ENCODE data around the gene TMC3. TPM values are rescaled to one million over a fixed set of nuclear protein-coding genes. Genes with fewer than 3 reads are reported as not detected.

Gene TMC3
- total and polyA plus RNA-seq, 9 of the 15 experiments (the other 6 are each of a cell fraction or from before 2014, with no cell fraction given) = 0.01 to 0.14 TPM; not detected in 7

DNA sequence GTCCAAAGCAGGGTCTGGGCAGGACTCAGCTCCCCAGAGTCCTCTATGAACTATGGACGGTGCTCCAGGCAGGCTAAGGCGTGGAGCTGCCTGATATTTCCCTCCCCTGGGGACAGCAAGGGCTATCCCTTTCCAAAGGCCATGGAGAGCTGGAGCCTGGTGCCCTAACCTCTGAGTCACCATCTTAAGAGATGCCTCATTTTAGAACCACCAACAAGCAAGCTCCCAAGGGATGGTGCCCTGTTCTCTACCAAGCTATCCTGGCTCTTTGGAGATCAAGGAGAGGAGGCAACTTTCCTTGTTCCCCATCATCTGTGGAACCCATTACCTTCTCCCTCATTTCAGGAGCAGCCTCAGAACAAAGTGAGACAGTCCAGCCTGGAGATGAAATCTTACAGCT, 65.8 kb downstream of the TMC3 start:
- no peaks in the 10 kb centered on the region for H3K4me1 ChIP-seq (replicated peaks in 1 of 2; ENCODE audit: control insufficient read depth in 2 of 2, insufficient read depth in 2 of 2, low read length in 2 of 2)
- BruUV-seq (replicated peaks) = no TSS peak
- no peaks in the 10 kb centered on the region for H3K27me3 ChIP-seq (ENCODE audit: control insufficient read depth in 2 of 2, insufficient read depth in 2 of 2, low read length in 2 of 2)
- in situ Hi-C loops (cut with MboI) (no loop called here), intact Hi-C loops (cut with micrococcal nuclease) (no loop called here)
- H3K9ac ChIP-seq (ENCODE audit: insufficient read depth in 1 of 2, low read depth in 2 of 2, low read length in 2 of 2) = no peak overlapping the region
- DNase-seq (ENCODE audit: extremely low read depth in 1 of 4, low spot score in 3 of 4) = no peak
- TF ChIP-seq ZNF696 (CRISPR knock-in tag; conservative IDR thresholded peaks at IDR 0.05) (no peak), RB1 (IDR thresholded peaks at IDR 0.05; ENCODE audit: low read depth) (no peak)
- H4K20me1 ChIP-seq (replicated peaks; ENCODE audit: control insufficient read depth, insufficient read depth, low read length) = no peaks in the 10 kb centered on the region; the same call in 1 of the 2 replicates
- no peak for FAIRE-seq
- POLR2A ChIA-PET = interaction anchor here (0.5 to 1.3 kb wide), 4 partner anchors 9 to 26 kb away, joined by 3 to 5 read pairs (median 4); no protein-coding TSS in a partner anchor
- H3K9me1 ChIP-seq (ENCODE audit: control insufficient read depth, insufficient read depth, low read length) = no peaks in the 10 kb centered on the region
- H3K79me2 ChIP-seq (ENCODE audit: control insufficient read depth, insufficient read depth, low read length) = no peaks in the 10 kb centered on the region
- H3K4me2 ChIP-seq (ENCODE audit: insufficient read depth, low read length) = no peak overlapping the region
- no peak overlapping the region for H3K27ac ChIP-seq (ENCODE audit: extremely low read depth, low read depth, low read length)
- no peak overlapping the region for H2AFZ ChIP-seq (ENCODE audit: low read depth, low read length)
- ATAC-seq = no peak
- H3K4me3 ChIP-seq = no peak overlapping the region
- H3K9me3 ChIP-seq (replicated peaks; ENCODE audit: control insufficient read depth, insufficient read depth, low read depth, low read length) = no peaks in the 10 kb centered on the region
- WGBS (ENCODE audit: insufficient coverage, low coverage, missing lambda C conversion rate) = 36% methylated on average over 2 of the region's 2 CpGs
- H3K36me3 ChIP-seq (ENCODE audit: control insufficient read depth, insufficient read depth, low read length) = peaks cover 20% of the 10 kb centered on the region; the same call in 1 of the 3 replicates
- CTCF ChIA-PET (ENCODE audit: low intra/inter-chr PET ratio) = no interaction called here

DNA sequence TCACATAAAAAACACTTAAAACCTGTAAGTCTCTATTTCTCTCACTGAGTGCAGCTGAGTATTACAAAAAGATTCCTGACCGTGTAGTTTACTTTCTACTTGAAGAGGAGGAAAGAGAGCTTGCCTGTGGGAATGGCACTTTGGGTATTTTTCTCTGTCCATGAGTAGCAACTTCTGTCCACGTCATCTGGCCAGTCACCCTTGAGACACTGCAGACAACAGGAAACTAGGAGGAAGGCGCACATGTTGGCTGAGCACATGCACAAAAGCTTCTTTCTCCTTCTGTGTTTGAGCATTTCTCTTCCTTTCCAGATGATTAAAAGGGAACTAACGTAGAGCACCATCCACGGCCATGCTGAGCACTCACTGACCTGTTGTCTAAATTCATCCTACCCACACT, 69.8 kb downstream of the TMC3 start:
- H3K4me2 ChIP-seq (ENCODE audit: insufficient read depth, low read length) = no peak overlapping the region
- TF ChIP-seq TGIF2 (CRISPR knock-in tag; IDR thresholded peaks at IDR 0.05) (no peak), PURB (CRISPR knock-in tag; IDR thresholded peaks at IDR 0.05; ENCODE audit: low read depth) (no peak), ESRRB (CRISPR knock-in tag; IDR thresholded peaks at IDR 0.05; ENCODE audit: borderline replicate concordance) (no peak), CBX8 (IDR thresholded peaks at IDR 0.05; ENCODE audit: borderline replicate concordance, extremely low read depth, low read depth, low read length, poor library complexity, severe bottlenecking) (no peak), ZNF282 (CRISPR knock-in tag; IDR thresholded peaks at IDR 0.05) (no peak), ZC3H4 (CRISPR knock-in tag; IDR thresholded peaks at IDR 0.05; ENCODE audit: borderline replicate concordance) (no peak), ZNF583 (CRISPR knock-in tag; IDR thresholded peaks at IDR 0.05) (no peak), CHD1 (IDR thresholded peaks at IDR 0.05; ENCODE audit: low read length) (no peak), PHB (CRISPR knock-in tag; IDR thresholded peaks at IDR 0.05) (no peak), NEUROD1 (IDR thresholded peaks at IDR 0.05; ENCODE audit: borderline replicate concordance, low read depth, low read length, partially characterized antibody) (no peak)
- TF ChIP-seq, protein P1, sequence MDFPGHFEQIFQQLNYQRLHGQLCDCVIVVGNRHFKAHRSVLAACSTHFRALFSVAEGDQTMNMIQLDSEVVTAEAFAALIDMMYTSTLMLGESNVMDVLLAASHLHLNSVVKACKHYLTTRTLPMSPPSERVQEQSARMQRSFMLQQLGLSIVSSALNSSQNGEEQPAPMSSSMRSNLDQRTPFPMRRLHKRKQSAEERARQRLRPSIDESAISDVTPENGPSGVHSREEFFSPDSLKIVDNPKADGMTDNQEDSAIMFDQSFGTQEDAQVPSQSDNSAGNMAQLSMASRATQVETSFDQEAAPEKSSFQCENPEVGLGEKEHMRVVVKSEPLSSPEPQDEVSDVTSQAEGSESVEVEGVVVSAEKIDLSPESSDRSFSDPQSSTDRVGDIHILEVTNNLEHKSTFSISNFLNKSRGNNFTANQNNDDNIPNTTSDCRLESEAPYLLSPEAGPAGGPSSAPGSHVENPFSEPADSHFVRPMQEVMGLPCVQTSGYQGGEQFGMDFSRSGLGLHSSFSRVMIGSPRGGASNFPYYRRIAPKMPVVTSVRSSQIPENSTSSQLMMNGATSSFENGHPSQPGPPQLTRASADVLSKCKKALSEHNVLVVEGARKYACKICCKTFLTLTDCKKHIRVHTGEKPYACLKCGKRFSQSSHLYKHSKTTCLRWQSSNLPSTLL (IDR thresholded peaks at IDR 0.05) = no peak

More for the DNA sequence above, 69.8 kb downstream of the TMC3 start:
- H3K4me3 ChIP-seq = no peak overlapping the region
- intact Hi-C loops (cut with micrococcal nuclease) = no loop called here
- H3K79me2 ChIP-seq (ENCODE audit: control insufficient read depth, insufficient read depth, low read length) = no peaks in the 10 kb centered on the region
- in situ Hi-C loops (cut with MboI) = no loop called here
- CTCF ChIA-PET (ENCODE audit: low intra/inter-chr PET ratio) = no interaction called here
- no peaks in the 10 kb centered on the region for H3K27me3 ChIP-seq (ENCODE audit: control insufficient read depth in 2 of 2, insufficient read depth in 2 of 2, low read length in 2 of 2)
- ATAC-seq (no peak), FAIRE-seq (no peak), DNase-seq (ENCODE audit: extremely low read depth in 1 of 4, low spot score in 3 of 4) (no peak)
- POLR2A ChIA-PET = no interaction called here
- H3K9me3 ChIP-seq (replicated peaks; ENCODE audit: control insufficient read depth, insufficient read depth, low read depth, low read length) = no peaks in the 10 kb centered on the region
- H2AFZ ChIP-seq (ENCODE audit: low read depth, low read length) = no peak overlapping the region
- no peaks in the 10 kb centered on the region; the same call in 1 of the 2 replicates for H4K20me1 ChIP-seq (replicated peaks; ENCODE audit: control insufficient read depth, insufficient read depth, low read length)
- BruUV-seq (replicated peaks) = no TSS peak
- peaks cover 23% of the 10 kb centered on the region; the same call in 1 of the 3 replicates for H3K36me3 ChIP-seq (ENCODE audit: control insufficient read depth, insufficient read depth, low read length)
- H3K4me1 ChIP-seq (replicated peaks in 1 of 2; ENCODE audit: control insufficient read depth in 2 of 2, insufficient read depth in 2 of 2, low read length in 2 of 2) = no peaks in the 10 kb centered on the region
- H3K27ac ChIP-seq (ENCODE audit: extremely low read depth, low read depth, low read length) = no peak overlapping the region
- no peak overlapping the region for H3K9ac ChIP-seq (ENCODE audit: insufficient read depth in 1 of 2, low read depth in 2 of 2, low read length in 2 of 2)
- 61% methylated on average over 4 of the region's 5 CpGs for WGBS (ENCODE audit: insufficient coverage, low coverage, missing lambda C conversion rate)
- H3K9me1 ChIP-seq (ENCODE audit: control insufficient read depth, insufficient read depth, low read length) = no peaks in the 10 kb centered on the region
